HFFc6 (cell line): ENCODE measurements around the gene YAF2. TPM values are rescaled to one million over a fixed set of nuclear protein-coding genes. Genes with fewer than 3 reads are reported as not detected.
"Not testable (repeated sequence)": the region's sequence is repeated elsewhere in the genome, so short reads cannot be mapped to it uniquely, and the experiment has no call there.

ENCODE experiments used
- DNase-seq: peaks from one replicate; pipeline ENCODE4 v3.0.0-alpha.2; 2018
- H3K27ac Mint-ChIP-seq: 2 replicates; pipeline ENCODE4 v1.8.0; 2020; ENCODE audit warnings: mild to moderate bottlenecking, mixed read lengths
- H3K27me3 Mint-ChIP-seq: 2 replicates; pipeline ENCODE4 v1.8.0; 2021; ENCODE audit warnings: mild to moderate bottlenecking, moderate library complexity, mixed read lengths; ENCODE audit not compliant: insufficient read depth
- H3K36me3 Mint-ChIP-seq: 2 replicates; pipeline ENCODE4 v1.8.0; 2021; ENCODE audit warnings: low read depth, mixed read lengths
- H3K4me1 Mint-ChIP-seq: 2 replicates; pipeline ENCODE4 v1.8.0; 2020; ENCODE audit warnings: low read depth, mixed read lengths
- H3K4me3 Mint-ChIP-seq: 2 replicates; pipeline ENCODE4 v1.8.0; 2020; ENCODE audit warnings: mild to moderate bottlenecking, moderate library complexity, mixed read lengths
- H3K9me3 Mint-ChIP-seq: 2 replicates; pipeline ENCODE4 v1.8.0; 2020; ENCODE audit warnings: mild to moderate bottlenecking, mixed read lengths
- total RNA-seq, 6 experiments: library from RNA; stranded (reverse); fragmentation: NEBNext Ultra II Directional; extraction: Animal tissue kit (Norgen Biotek cat#: 25700); gene quantifications; 2 replicates in 1 of 6; 3 replicates in 5 of 6; pipeline ENCODE4 v1.2.3, GENCODE V29; 2021
- TF ChIP-seq, protein P1 (sequence below): fragments of 200-600 bp; sonication (generic); IDR thresholded peaks from 2 replicates; pipeline ENCODE4 v1.5.0; 2021; ENCODE audit warnings: antibody characterized with exemption, mild to moderate bottlenecking

YAF2 gene
- total RNA-seq, 6 experiments from 2014 or later: 22.2 to 31.2 (median 27.6) TPM

DNA sequence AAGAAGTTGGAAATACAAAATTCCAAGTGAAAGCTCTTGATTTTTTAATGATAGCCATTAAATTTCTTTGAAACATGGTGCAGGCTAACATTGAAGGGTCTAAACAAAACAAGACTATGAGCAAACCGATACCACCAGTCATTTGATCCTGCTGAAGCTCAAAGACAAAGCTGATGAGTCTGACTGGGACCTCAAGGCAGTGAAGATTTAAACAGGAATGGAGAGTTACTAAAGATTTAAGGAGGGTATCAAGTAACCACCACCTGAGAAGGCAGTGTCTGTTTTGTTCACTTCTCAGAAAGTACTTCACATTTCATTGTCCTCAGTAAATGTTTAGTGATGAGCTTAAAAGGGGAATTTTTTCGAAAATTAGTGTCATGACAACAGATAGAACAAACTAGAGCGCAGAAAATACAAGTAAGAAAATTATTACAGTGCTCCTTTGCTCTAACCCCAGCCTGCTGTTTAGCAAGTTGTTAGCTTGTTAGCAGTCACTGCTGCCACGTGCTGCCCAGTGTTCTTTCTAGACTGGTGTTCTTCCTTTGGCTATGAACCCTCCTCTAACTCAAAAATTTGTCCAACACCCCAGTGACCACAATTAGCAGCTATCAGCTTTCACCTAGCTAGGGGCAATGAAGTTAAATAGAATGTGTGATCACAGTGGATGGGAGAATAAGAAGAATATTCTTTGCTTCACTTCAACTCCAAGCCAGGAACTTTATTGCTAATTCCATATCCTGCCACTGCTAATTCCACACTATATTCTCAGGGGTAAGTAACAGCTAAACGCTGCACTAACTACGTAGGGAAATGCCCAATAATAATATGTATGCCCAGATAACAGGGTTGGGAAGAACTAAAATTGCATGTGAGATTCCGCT is 41.1 kb downstream of the YAF2 start:
- Mint-ChIP-seq H3K9me3 (no peaks in the 10 kb centered on the region), H3K27ac (no peak overlapping the region), H3K36me3 (peaks cover 12% of the 10 kb centered on the region), H3K4me1 (peaks cover 10% of the 10 kb centered on the region), H3K4me3 (no peak overlapping the region), H3K27me3 (no peaks in the 10 kb centered on the region)
- no peak for DNase-seq
- TF ChIP-seq, protein P1, sequence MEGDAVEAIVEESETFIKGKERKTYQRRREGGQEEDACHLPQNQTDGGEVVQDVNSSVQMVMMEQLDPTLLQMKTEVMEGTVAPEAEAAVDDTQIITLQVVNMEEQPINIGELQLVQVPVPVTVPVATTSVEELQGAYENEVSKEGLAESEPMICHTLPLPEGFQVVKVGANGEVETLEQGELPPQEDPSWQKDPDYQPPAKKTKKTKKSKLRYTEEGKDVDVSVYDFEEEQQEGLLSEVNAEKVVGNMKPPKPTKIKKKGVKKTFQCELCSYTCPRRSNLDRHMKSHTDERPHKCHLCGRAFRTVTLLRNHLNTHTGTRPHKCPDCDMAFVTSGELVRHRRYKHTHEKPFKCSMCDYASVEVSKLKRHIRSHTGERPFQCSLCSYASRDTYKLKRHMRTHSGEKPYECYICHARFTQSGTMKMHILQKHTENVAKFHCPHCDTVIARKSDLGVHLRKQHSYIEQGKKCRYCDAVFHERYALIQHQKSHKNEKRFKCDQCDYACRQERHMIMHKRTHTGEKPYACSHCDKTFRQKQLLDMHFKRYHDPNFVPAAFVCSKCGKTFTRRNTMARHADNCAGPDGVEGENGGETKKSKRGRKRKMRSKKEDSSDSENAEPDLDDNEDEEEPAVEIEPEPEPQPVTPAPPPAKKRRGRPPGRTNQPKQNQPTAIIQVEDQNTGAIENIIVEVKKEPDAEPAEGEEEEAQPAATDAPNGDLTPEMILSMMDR: no peak

DNA sequence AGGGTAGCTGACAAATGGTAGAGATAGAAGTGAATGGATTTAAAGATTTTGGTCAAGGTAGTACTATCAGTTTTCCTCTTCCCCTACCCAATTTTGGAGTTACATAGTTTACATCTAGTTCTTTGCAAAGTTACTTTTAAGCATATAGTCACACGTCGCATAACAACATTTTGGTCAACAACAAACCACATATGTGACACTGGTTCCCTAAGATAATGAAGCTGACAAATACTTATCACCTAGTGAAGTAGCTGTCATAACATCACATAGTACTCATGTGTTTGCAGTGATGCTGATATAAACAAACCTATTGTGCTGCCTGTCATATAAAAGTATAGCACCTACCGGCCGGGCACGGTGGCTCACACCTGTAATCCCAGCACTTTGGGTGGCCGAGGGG is 45.4 kb downstream of the YAF2 start:
- no peak for DNase-seq
- Mint-ChIP-seq H3K4me3 (no peak overlapping the region), H3K4me1 (peaks cover 14% of the 10 kb centered on the region), H3K27ac (no peak overlapping the region), H3K27me3 (no peaks in the 10 kb centered on the region), H3K9me3 (no peaks in the 10 kb centered on the region), H3K36me3 (peaks cover 5% of the 10 kb centered on the region)
- TF ChIP-seq, protein P1: no peak

DNA sequence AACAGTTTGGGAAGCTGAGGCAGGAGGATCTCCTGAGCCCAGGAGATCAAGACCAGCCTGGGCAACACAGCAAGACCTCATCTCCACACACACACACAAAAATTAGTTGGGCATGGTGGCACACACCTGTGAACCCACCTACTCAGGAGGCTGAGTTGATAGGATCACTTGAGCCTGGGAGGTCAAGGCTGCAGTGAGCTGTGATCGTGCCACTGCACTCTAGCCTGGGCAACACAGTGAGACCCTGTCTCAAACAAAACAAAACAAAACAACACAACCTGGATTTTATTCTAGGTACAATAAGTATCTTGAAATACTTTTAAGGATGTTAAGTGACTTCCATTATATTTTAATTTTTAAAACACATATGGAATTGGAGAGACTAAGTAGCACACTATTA is 45.8 kb downstream of the YAF2 start:
- Mint-ChIP-seq H3K4me1 (peaks cover 14% of the 10 kb centered on the region), H3K36me3 (peaks cover 5% of the 10 kb centered on the region), H3K4me3 (no peak overlapping the region), H3K27me3 (no peaks in the 10 kb centered on the region), H3K9me3 (no peaks in the 10 kb centered on the region), H3K27ac (no peak overlapping the region)
- TF ChIP-seq, protein P1: no peak
- no peak for DNase-seq

DNA sequence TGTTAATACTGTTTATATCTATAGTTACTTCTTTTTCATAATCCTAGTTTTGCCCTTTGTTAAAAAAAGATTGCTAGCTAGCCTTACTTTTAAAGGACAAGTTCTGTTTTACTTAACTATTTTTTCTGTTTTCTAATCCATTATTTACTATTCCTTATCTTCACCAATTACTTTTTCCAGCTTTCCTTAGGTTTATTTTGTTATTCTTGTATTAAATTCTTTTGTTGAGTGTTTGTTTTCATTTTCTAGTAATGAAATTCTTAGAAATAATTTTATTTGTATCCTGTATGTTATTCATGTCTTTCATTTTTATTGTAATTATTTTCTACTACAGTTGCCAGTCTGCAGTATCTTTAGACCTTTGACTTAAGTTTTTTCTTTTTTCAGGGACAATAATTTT is 47.7 kb downstream of the YAF2 start:
- TF ChIP-seq, protein P1: no peak
- no peak overlapping the region for H3K27ac Mint-ChIP-seq
- H3K4me3 Mint-ChIP-seq: no peak overlapping the region
- no peaks in the 10 kb centered on the region; the same call in 1 of the 2 replicates for H3K36me3 Mint-ChIP-seq
- H3K4me1 Mint-ChIP-seq: peaks cover 14% of the 10 kb centered on the region
- no peak for DNase-seq
- no peaks in the 10 kb centered on the region for H3K27me3 Mint-ChIP-seq
- no peaks in the 10 kb centered on the region for H3K9me3 Mint-ChIP-seq

DNA sequence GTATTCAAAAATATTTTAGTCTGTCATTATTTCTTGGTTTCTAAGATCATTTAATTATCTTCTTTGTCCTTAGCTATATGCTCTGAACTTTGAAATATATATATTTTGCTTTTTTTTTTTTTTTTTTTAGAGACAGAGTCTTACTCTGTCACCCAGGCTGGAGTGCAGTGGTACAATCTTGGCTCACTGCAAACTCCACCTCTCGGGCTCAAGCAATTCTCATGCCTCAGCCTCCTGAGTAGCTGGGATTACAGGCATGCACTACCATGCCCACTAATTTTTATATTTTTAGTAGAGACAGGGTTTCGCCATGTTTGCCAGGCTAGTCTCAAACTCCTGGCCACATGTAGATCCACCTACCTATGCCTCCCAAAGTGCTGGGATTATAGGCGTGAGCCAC is 49.8 kb downstream of the YAF2 start:
- H3K4me1 Mint-ChIP-seq: peaks cover 14% of the 10 kb centered on the region
- not testable (repeated sequence) for H3K27me3 Mint-ChIP-seq, H3K9me3 Mint-ChIP-seq, H3K36me3 Mint-ChIP-seq, H3K27ac Mint-ChIP-seq, DNase-seq, H3K4me3 Mint-ChIP-seq

DNA sequence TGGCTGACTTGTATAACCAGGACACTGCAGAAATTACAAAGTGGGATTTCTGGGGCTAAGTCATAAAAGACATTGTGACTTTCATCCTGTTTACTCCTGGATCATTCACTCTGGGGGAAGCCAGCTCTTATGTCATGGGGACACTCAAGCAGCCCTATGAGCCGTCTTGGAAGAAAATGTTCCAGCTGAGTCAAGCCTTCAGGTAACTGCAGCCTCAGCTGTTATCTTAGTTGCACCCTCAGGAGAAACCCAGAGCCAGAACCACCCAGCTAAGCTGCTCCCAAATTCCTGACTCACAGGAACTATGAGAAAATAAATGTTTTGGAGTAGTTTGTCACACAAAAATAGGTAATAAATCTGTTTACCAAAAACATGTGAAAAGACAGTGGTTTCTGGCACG is 50.2 kb downstream of the YAF2 start:
- no peak for DNase-seq
- TF ChIP-seq, protein P1: no peak
- no peaks in the 10 kb centered on the region for H3K27me3 Mint-ChIP-seq
- peaks cover 10% of the 10 kb centered on the region for H3K36me3 Mint-ChIP-seq
- H3K9me3 Mint-ChIP-seq: no peaks in the 10 kb centered on the region
- H3K4me1 Mint-ChIP-seq: peaks cover 14% of the 10 kb centered on the region
- no peak overlapping the region for H3K27ac Mint-ChIP-seq
- H3K4me3 Mint-ChIP-seq: no peak overlapping the region
